Prostate gland (tissue), 2 donors: Measurements from ENCODE around the gene RC3H2.

ENCODE experiments used
- POLR2A ChIP-seq: fragments of 450-650 bp; IDR thresholded peaks from one replicate; pipeline ENCODE4 v1.6.1; 2016; ENCODE audit warnings: antibody characterized with exemption, mild to moderate bottlenecking
- POLR2AphosphoS5 ChIP-seq: sonication (generic); formaldehyde crosslinking; IDR thresholded peaks from one replicate; pipeline ENCODE4 v1.6.1; 2017; ENCODE audit warnings: antibody characterized with exemption
- TF ChIP-seq, protein P1 (sequence below), 4 experiments: fragments of 200-600 bp in 2 of 4; fragments of 450-650 bp in 2 of 4; sonication (generic) in 2 of 4; IDR thresholded peaks; 1 replicate in 3 of 4; 2 replicates in 1 of 4; pipeline ENCODE4 v1.5.1; 2016 to 2019; ENCODE audit warnings: antibody characterized with exemption in 4 of 4, mild to moderate bottlenecking in 2 of 4, moderate library complexity in 2 of 4

DNA sequence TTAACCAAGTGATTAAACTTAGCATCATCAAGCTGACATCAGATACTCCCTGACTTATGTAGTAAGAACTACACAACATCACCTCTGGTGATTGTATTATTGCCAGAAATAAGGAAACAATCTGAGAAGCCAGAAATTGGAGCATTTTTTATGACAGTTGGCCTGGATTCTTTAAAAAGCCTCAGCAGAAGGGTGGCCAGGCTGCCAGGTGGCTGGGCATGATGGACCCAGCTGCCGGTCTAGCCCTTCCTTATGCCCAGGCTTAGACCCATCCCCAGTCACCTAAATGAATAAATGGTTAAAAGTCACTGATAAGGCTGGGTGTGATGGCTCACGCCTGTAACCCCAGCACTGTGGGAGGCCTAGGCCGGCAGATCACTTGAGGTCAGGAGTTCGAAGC lies 92.4 kb downstream of the RC3H2 start:
- TF ChIP-seq, protein P1, sequence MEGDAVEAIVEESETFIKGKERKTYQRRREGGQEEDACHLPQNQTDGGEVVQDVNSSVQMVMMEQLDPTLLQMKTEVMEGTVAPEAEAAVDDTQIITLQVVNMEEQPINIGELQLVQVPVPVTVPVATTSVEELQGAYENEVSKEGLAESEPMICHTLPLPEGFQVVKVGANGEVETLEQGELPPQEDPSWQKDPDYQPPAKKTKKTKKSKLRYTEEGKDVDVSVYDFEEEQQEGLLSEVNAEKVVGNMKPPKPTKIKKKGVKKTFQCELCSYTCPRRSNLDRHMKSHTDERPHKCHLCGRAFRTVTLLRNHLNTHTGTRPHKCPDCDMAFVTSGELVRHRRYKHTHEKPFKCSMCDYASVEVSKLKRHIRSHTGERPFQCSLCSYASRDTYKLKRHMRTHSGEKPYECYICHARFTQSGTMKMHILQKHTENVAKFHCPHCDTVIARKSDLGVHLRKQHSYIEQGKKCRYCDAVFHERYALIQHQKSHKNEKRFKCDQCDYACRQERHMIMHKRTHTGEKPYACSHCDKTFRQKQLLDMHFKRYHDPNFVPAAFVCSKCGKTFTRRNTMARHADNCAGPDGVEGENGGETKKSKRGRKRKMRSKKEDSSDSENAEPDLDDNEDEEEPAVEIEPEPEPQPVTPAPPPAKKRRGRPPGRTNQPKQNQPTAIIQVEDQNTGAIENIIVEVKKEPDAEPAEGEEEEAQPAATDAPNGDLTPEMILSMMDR (IDR thresholded peaks at IDR 0.05) = no peak
- TF ChIP-seq POLR2AphosphoS5 (no peak), POLR2A (no peak)
